SIG-M5 (cell line): ENCODE data around the gene PTPRD.

Source experiments
- DNase-seq: peaks from one replicate; lab custom pipeline; 2025; lab: John Stamatoyannopoulos, UW

Gene PTPRD

DNA sequence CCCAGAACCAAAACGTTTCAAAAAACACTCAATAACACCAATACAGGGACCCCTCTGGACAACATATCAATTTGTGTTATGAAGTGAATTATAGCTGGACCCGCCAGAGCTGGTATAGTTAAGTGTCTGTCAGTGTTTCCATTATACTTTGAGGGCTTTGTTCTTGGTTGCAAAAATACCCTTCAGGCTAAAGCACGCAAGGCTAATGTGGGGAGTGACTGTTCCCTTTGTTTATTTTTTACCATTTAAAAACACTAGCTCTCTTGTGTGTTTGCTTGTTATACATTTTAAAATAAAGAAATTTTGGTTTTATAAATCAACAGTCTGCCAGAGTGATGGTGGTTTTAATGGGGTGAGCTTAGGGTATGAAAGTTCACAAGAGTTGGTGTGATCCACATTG is 859.5 kb downstream of the PTPRD start:
- no peak for DNase-seq

DNA sequence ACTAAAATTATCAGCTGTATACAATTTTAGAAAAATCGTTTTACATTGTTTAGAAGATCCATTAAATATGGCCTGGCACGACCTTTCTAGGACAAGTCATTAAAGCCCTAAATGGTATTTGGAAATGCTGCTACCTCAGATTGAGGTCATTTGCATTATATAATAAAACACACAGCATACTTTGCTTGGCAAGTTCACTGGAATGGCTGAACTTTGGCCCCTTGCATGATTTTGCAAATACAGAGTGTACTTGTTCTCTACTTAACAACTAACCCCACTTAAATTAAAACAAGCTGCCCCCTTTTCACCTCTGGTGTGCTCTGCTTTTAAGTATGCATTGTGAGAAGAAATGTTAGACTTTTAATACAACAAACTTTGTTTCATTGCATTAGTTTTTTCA is 860.1 kb downstream of the PTPRD start:
- DNase-seq, result no peak

DNA sequence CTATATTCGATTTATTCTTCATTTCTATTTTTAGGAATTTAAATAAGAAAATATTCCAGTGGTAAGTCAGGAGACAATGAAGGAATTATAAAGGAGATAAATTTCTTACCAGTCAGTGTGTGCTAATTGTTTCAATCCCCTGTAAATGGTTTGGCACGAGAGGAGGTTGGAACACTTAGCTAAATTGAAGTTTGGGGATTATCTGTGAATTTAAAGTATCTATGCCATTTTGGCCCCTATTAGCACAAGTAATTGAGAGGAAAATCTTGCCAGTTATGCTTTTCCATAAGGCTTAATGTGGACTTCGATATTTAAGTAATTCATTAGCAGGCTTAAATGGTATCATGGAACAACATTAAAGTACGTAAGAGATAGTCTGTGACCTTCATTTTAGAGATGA is 860.8 kb downstream of the PTPRD start:
- no peak for DNase-seq

DNA sequence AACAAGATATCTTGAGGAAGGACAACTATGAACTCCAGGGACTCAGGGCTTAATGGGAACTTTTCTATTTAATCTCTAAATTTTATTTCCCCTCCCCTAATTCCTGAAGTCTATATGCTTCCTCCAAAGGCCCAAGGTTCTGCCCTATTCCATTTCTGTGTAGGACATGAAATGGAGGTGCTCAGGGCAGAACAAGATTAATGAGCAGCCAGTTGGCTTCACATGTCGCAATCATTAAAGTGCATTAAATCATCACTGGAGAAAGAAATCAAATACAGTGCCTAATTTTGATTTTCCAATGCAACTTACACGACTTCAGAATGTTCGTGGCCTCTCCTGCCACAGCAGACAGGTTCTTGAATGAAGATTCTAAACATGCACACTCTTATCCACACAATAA is 862.1 kb downstream of the PTPRD start:
- no peak for DNase-seq

DNA sequence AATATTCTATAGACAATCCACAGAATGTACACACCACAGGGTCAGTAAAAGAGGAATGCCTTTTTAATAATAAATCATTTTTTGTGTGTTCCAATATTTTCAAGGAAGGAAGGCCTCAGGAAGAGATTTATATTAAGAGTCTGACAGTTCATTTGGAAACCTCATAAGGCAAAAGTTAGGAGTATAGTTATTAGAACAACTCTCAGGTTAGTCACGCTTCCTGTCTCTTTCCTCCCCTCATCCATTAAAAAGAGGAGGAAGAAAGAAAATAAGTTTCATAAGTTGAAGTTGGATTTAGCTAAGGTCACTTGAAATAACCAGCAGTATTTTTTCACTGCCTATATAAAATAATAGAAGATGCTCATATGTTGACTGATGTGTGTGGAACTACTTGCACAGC is 863.2 kb downstream of the PTPRD start:
- no peak for DNase-seq

DNA sequence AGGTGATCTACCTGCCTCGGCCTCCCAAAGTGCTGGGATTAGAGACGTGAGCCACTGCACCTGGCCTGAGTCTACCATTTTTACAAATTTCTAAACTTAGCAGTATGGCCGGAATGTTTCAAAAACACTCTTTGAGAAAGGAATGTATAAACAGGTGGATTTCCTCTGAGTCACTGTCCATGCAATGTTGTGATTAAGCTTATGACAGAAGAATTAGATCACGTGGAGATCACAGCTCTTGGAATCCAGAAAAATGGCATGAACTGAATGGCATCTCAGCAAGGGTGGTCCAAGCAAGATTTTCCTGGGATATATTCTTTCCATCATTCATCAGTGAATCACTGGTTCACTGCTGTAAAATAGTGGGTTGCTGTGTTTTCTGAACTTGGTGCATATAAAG is 865.0 kb downstream of the PTPRD start:
- DNase-seq, result no peak

DNA sequence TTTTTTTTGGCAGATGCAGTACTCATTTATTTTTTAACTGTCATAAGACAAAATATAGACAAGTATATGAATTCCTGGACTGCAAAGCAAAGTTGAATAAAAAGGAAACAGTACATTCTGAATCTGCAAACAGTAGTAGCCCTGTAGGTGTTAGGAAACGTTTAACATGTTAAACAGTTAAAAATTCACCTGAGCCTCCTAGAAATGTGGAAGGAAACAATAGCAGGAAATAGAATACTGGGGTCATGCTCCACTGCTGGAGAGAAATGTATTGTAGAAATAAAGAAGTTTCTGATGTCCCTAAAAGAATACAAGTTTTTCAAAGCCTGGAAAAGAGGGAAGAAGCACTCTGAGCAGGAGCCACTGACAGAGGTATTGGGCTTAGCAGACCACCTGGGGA is 866.0 kb downstream of the PTPRD start:
- no peak for DNase-seq

DNA sequence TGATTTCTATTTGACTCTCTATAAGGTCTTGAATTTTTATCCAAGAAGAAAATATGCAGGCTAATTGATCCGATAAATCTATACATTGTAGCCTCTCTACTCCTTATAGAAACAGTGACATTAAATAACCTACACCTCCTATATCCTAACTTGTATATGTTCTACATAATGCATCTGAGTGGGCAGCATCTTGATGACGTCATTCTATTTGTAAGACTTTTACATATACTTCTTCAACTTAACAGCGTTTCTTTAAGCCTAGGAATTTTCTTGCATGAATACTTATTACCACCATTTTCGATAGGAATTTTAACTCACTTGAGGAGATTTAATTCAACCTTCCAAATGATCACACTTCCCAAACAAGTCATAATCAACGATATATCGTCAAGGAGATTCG is 869.0 kb downstream of the PTPRD start:
- DNase-seq, result no peak

DNA sequence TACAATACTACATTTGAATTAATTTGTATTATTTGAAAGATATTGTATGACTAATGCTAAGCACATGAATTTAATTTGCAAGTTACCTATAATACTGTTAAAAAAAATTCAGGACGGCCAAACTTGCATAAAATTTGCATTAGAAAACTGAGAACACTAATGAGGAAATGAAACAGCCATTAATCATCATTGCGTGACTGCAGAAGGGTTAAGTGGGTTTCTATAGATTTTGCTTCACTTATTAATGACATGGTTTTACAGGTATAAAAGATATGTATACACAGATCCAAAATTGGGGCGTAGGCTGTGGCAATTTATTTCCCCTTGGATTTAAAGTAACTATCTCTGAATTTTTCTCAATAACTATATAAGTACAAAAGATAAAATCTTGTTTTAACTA is 882.6 kb downstream of the PTPRD start:
- DNase-seq, result no peak

DNA sequence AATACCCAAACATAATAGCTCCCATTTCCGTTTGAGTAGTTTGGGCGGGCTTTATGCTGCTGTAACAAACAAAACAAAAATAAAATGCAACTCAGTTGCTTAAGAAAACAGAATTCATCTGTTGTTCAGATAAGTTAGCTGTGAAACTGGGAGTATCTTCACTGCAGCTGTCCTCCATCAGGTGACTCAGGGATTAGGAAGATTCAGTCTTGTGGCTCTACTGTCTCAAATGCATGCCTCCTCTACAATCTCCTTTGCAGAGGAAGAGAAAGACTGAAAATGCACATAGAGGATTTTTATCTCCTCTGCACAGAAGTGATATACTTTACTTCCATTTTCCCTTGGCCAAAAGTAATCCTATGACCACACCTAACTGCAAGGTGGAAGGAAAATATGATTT is 883.7 kb downstream of the PTPRD start:
- DNase-seq, result no peak

DNA sequence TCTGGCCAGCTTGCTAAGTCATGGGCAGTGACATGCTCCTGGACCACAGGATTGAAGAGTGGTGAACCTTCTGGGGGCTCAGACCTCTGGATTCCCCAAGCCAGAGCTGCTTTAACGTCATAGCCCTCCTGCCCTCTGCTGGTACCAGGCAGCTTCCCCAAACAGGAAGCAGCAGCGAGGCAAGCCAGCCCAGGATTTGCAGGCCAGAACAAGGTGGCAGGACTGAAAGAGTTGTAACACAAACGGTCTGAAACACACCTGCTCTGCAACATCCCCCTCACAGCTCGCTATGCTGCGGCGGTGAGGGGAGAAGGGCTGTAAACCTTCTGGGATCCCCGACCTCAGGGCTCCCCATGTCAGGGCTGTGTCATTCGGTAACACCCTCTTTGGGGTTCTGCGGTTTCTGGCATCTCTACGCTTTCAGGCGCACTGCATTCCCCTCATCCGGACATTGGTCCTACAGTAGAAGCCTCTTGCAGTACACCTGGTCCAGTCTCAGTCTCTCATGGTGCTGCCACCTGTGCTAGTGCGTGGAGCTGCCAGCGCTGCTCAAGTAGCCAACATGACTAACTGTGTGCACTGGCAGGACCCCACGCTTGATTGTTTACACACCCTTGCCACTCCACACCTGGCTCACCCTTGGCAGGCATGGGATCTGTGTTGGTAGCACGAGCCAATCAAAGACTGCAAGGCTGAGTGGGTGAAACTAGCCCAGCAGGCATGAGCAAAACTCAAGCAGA is 893.3 kb downstream of the PTPRD start:
- no peak for DNase-seq

DNA sequence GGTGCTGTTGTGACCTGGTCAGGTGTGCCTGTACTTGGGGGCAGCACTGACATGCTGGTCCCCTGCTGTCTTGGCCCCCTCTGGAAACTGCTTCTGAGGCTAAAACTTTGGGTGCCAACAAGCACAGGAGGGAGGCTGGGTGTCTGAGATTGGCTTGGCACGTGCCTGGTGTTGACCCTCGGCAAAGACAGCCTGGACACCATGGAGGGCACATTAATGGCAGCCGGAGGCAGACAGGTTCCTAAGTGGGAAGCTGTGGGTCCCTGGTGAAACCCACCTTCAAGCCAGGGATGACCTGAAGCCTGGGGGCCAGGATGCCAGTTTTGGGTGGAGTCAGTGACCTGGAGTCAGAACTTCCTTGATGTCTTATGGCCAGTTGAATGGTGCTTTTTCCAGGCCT is 894.1 kb downstream of the PTPRD start:
- DNase-seq, result no peak

DNA sequence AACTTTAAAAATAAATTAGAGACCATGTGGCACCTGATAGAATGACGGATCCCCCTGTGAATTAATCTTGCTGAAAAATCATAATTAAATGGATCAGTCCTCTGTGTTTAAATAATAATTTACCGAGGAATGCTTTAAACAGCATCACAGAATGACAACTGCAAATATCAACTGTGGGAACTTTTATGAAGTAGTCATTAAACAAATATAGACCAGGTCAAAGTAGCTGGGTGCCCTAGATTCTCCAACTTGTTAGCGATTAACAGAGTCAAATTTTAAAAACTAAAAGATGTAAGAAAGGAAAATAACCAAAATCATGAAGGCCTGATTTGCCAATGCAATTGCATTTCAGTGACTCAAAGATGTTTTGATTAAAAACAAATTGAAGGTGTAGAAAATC is 933.4 kb downstream of the PTPRD start:
- no peak for DNase-seq

DNA sequence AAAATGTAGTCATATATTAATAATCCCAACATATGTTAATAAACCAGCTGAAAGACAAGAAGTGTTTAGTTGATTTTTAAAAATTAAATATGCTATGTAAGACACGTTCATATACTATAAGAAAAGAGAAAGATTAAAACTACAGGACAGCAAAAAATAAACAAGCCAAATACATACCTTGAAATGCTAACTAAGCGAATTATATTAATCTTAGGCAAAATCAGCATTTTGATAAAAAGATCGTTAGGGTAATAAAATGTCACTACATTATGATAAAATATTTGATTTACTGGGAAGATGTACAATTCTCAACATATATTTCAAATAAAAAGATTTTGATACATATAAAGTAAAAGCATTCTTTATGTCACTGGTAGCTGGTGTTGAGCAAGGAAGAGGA is 938.3 kb downstream of the PTPRD start:
- no peak for DNase-seq

DNA sequence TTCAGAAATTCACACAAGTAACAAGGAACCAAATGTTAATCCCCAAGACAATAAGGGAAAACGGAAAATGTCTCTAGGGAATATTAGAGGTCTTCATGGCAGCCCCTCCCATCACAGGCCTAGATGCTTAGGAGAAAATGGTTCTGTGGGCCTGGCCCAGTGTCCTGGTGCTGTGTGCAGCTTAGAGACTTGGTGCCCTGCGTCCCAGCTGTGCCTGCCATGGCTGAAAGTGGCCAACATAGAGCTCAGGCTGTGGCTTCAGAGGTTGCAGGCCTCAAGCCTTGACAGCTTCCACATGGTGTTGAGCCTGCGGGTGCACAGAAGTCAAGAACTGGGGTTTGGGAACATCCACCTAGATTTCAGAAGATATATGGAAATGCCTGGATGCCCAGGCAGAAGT is 942.3 kb downstream of the PTPRD start:
- DNase-seq, result no peak

DNA sequence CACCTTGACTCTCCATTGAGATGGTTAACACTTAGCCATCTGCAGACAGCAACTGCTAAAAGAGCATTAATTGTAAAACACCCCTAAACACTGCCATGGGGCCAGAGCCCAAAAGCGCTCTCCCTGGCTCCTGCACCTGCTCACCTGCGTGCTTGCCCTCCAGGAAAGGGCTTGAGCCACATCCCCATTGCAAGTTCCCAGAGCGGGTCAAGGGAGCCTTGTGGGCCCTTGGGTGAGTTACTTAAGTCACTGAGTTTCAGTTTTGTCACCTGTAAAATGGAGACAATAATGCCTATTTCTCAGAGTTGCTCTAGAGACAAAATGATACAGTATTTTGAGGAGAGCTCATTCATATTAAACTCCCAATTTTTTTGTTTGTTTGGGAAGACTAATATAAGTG is 967.8 kb downstream of the PTPRD start:
- no peak for DNase-seq

DNA sequence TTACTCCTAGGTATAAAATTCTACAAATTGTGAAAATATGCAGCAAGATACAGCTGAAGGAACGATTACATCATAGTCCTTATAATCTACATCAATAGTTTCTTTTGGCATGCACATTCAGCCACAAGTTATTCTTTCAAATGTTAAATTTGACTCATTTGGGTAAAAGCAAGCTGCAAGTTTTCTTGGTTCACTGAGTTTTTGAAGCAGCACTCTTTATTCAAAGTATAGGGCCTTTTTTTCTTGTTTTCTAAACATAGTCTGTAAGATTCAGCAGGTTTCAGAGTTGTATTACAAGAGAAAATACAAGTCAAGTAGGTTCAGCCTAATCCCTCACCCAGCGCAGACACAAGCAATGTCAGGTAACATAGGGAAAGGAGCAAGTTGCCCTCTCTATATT is 981.5 kb downstream of the PTPRD start:
- no peak for DNase-seq

DNA sequence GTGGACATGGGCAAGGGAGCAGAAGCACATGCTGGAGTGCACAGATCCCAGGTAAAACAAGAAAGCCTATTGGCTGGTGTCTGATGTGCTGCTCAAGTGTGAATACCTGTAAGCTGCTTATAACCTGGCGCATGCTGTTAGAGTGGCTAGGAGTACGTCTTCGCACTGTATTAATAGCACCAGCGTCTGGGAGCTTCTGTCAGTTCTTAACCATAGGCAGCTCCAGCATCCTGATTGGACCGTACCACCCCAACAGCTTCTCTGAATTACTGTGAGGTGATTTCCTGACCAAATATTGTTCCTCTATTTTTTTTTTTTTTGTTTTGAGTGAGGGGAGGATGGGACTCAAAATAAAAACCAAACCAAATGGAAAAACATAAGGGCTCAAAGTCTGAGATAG is 987.6 kb downstream of the PTPRD start:
- DNase-seq, result no peak

DNA sequence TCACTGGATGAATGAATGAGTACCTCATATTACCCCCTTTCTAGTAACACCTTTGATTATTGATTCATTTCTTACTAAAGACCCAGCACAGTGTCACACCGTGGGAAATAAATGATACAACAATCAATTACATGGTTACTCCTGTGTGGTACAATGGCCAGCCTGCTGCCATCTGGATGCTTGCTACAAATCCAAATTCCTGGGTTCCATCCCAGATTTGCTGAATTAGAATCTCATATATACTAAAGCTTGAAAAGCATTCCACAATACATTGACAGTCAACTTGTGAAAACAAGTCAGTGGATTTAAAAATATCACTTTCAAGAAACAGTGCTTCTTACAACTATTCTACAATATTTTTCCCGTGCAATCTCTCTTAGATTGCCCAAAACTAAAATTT is 989.3 kb downstream of the PTPRD start:
- DNase-seq, result no peak

DNA sequence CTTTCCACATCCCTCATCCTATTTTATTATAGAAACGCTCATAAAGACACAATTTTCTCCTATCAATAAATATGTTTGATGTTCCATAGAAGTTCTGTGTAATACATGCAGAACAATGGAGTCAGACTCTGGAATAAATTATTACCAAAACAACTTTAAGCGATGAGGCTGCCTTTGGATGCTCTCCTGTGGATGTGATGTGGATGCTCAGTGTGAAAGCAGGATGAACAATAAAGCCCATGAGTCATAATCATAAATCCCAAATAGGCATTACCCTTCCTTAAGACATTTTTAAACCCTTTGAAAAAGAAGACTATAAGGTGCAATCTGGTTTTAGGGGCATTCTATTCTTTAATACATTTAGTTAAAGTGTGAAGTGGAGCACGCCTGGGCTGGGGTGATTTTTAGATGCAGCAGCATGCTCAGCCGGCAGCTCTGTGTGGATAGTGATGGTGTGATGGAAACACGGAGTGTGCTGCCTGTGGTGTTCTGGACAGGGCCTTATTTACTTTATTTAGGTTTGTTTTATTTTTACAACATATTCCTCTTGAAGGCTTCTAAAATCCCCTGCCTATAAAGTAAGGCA is 991.4 kb downstream of the PTPRD start:
- DNase-seq, result no peak

DNA sequence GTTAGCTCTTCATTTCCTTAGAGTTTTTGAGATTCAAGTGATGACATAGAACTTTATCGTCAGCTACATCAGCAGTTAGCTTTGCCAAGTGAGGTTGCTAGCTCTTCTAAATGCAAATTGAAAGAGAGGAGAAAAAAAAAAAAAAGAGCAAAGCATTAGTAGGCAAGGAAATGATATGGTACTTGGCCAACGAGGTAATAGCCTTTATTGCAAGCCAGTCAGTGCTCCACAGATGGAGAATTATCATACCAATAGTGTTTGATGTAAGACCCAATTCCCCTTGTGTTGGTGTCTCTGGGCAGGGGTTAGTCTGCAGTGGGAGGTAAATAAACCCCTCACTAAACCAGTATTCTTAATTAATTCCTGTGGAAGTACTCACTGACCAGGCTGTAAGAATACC is 992.1 kb downstream of the PTPRD start:
- DNase-seq, result no peak

DNA sequence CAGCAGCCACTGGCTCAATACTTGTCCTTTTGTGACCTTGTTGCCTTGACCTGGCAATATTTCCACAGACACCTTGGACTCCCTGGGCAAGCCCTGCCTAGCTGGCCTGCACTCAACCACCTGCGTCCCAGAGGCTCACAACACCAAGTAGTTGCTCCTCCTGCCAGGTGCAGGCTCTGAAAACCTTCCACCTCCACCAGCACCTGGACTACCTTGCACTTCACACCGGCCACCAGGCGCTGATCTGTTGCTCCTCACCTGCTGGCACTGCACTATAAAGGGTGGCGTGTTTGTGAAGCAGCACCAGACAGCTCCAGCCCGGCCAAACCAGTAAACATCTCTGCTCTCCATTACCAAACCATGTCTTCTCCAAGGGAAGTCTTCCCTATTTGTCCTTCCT is 997.7 kb downstream of the PTPRD start:
- no peak for DNase-seq

DNA sequence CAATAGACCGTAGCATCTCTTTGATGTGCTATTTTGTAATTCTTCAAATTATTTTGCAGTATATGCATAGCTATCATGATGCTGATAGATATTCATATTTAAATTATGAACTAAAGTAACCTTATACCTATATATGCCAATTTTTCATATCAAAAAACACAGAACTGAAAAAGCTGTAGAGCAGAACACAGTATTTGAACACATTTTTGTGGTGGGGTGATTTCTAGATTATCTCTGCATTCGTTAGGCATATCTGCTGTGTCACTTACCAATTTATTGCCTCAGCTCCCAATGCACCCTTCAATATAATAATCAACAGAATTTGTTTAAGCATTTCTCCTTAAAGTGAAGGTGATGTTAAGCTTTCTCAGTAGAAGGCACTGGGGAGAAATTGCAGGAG is 998.2 kb downstream of the PTPRD start:
- DNase-seq, result no peak

DNA sequence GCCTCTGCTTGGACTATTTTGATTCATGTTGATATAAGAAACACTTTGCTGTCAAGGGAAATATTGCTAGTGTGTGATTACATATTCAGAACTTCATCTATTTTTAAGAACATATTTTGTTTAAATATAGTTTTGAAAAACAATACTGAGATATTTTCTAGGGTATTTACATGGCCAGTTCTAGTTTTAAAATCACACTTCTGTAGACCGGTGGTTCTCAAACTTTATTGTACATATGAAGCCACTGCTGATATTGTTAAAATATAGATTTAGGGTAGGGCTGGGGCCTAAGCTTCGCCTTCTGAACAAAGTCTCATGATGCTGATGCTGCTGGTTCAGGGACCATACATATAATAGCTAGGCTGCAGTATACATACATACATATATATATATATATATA is 1000.0 kb downstream of the PTPRD start:
- no peak for DNase-seq
